ENCODE results near the gene SLC25A23. TPM values are rescaled to one million over a fixed set of nuclear protein-coding genes. Genes with fewer than 3 reads are reported as not detected.

Gene SLC25A23
- total and polyA plus RNA-seq, 9 of the 15 experiments (the other 6 are each of a cell fraction or from before 2014, with no cell fraction given) = 6.1 to 72.0 (median 26.6) TPM

GRCh38 chr19:6393074-6393982 lies 66.3 kb downstream of the SLC25A23 start, which contains the start of gene GTF2F1 (continued):
- TF ChIP-seq HSF4 (CRISPR knock-in tag; IDR thresholded peaks at IDR 0.05; ENCODE audit: borderline replicate concordance) (no peak), HNRNPLL (IDR thresholded peaks at IDR 0.05; ENCODE audit: low read depth, low read length, poor library complexity, severe bottlenecking) (peak; percentile 33), TRIM24 (IDR thresholded peaks at IDR 0.05) (no peak), PHF20 (IDR thresholded peaks at IDR 0.05; ENCODE audit: partially characterized antibody) (peak; percentile 86), NR4A1 (CRISPR knock-in tag; IDR thresholded peaks at IDR 0.05) (no peak), NR4A1 (tag; IDR thresholded peaks at IDR 0.05) (no peak), ZNF507 (tag; conservative IDR thresholded peaks at IDR 0.05) (no peak), TOE1 (IDR thresholded peaks at IDR 0.05; ENCODE audit: borderline replicate concordance) (no peak), TOE1 (CRISPR knock-in tag; IDR thresholded peaks at IDR 0.05; ENCODE audit: borderline replicate concordance, low read depth) (no peak), U2AF1 (optimal IDR thresholded peaks at IDR 0.05; ENCODE audit: low read depth, low read length) (no peak), POLR2AphosphoS5 (IDR thresholded peaks at IDR 0.05; ENCODE audit: control insufficient read depth, insufficient read depth, low read depth, low read length) (peak; percentile 26; the same call in 1 of the 2 replicates), ZNF76 (CRISPR knock-in tag; IDR thresholded peaks at IDR 0.05; ENCODE audit: borderline replicate concordance) (no peak), MAZ (CRISPR knock-in tag; conservative IDR thresholded peaks at IDR 0.05 in 1 of 2, IDR thresholded peaks at IDR 0.05 in 1 of 2) (0 out of 4 replicates have a peak, but pooled peaks have one; percentile 40 to 41), SMAD4 (CRISPR knock-in tag; conservative IDR thresholded peaks at IDR 0.05) (0 out of 2 replicates have a peak, but pooled peaks have one; percentile 57), MLLT1 (IDR thresholded peaks at IDR 0.05) (no peak), EP400 (IDR thresholded peaks at IDR 0.05) (peak; percentile 80), BRD9 (IDR thresholded peaks at IDR 0.05; ENCODE audit: low read depth, partially characterized antibody) (no peak), MBD2 (IDR thresholded peaks at IDR 0.05; ENCODE audit: borderline replicate concordance, low read depth) (no peak)
- TF ChIP-seq, protein P1, sequence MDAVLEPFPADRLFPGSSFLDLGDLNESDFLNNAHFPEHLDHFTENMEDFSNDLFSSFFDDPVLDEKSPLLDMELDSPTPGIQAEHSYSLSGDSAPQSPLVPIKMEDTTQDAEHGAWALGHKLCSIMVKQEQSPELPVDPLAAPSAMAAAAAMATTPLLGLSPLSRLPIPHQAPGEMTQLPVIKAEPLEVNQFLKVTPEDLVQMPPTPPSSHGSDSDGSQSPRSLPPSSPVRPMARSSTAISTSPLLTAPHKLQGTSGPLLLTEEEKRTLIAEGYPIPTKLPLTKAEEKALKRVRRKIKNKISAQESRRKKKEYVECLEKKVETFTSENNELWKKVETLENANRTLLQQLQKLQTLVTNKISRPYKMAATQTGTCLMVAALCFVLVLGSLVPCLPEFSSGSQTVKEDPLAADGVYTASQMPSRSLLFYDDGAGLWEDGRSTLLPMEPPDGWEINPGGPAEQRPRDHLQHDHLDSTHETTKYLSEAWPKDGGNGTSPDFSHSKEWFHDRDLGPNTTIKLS (IDR thresholded peaks at IDR 0.05; ENCODE audit: borderline replicate concordance, low read depth) = peak; percentile 66; the same call in 1 of the 2 replicates
- TF ChIP-seq, protein P2, sequence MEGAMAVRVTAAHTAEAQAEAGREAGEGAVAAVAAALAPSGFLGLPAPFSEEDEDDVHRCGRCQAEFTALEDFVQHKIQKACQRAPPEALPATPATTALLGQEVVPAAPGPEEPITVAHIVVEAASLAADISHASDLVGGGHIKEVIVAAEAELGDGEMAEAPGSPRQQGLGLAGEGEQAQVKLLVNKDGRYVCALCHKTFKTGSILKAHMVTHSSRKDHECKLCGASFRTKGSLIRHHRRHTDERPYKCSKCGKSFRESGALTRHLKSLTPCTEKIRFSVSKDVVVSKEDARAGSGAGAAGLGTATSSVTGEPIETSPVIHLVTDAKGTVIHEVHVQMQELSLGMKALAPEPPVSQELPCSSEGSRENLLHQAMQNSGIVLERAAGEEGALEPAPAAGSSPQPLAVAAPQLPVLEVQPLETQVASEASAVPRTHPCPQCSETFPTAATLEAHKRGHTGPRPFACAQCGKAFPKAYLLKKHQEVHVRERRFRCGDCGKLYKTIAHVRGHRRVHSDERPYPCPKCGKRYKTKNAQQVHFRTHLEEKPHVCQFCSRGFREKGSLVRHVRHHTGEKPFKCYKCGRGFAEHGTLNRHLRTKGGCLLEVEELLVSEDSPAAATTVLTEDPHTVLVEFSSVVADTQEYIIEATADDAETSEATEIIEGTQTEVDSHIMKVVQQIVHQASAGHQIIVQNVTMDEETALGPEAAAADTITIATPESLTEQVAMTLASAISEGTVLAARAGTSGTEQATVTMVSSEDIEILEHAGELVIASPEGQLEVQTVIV (CRISPR knock-in tag; IDR thresholded peaks at IDR 0.05; ENCODE audit: borderline replicate concordance) = no peak
- TF ChIP-seq, protein P3, sequence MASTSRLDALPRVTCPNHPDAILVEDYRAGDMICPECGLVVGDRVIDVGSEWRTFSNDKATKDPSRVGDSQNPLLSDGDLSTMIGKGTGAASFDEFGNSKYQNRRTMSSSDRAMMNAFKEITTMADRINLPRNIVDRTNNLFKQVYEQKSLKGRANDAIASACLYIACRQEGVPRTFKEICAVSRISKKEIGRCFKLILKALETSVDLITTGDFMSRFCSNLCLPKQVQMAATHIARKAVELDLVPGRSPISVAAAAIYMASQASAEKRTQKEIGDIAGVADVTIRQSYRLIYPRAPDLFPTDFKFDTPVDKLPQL (IDR thresholded peaks at IDR 0.05; ENCODE audit: extremely low read depth, insufficient read length) = no peak

Measured in K562 (cell line).